Central memory CD4-positive, alpha-beta T cell (primary cell): Measurements from ENCODE around the gene AKR1C2.
"Not testable (repeated sequence)": the region's sequence is repeated elsewhere in the genome, so short reads cannot be mapped to it uniquely, and the experiment has no call there.

Experiments
- DNase-seq: peaks from one replicate; pipeline ENCODE4 v3.0.0; 2022

The AKR1C2 gene

GRCh38 chr10:4953405-4953804, 50.3 kb downstream of the AKR1C2 start:
- no peak for DNase-seq

DNA sequence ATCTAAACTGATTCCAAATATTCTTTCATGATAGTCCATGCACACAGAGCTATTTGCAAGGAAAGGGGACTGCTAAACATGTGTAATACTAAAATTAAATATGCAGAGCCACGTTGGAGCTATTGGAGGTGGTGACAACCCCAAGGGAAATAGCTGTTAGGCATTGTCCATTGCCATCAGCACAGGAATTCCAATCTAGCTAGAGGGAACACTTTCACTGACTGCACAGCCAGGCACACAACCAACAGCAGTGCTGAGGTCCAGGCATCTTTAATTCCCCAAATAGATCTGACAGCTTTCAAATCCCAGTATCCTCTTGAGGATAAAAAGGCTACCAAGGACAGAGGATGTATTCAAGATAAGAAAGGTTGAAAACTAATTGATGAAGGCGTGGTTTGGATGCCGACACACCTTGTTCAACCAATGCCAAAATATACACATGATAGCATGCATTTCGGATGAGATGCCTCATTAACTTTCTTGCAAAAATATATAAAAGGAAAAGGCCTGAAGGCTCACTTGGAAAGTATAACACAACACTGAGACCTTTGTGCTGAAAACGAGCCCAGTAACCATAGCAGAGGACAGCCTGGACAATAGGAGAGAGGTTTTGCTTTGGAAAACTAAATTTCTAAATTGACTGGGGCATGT, 52.0 kb downstream of the AKR1C2 start:
- DNase-seq: not testable (repeated sequence)

- DNase-seq: no peak
Observed at GRCh38 chr10:4947635-4948596, 55.7 kb downstream of the AKR1C2 start.

DNA sequence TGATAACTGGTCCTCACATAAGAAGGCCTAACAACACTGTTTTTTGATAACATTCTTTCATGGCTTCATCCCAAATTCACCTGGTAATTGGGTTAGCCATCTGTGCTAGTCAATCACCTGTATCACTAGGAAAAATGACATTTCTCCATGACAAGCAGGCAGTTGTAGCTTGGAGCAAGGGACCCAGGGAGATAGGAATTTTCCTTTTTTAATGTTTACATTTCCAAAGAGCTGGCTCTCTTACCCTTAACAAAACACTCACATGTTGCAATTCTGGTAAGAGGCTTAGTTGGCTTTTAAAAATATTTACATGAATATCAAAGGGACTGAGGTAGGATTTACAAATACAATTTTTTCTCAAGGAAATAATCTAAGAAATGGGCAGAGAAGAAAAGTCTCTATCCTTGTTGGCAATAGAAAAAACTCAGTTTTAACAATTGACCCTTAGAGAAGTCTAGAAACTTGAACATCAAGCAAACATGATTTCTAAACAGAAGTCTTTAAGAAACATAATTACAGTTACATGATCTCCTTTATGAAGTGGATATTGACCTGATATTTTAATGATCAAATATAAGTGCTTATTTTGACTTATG, 56.5 kb downstream of the AKR1C2 start:
- DNase-seq: no peak

GRCh38 chr10:4945766-4946717, 57.6 kb downstream of the AKR1C2 start:
- DNase-seq: no peak

- DNase-seq: no peak
Observed at GRCh38 chr10:4944841-4945240, 58.8 kb downstream of the AKR1C2 start.

DNA sequence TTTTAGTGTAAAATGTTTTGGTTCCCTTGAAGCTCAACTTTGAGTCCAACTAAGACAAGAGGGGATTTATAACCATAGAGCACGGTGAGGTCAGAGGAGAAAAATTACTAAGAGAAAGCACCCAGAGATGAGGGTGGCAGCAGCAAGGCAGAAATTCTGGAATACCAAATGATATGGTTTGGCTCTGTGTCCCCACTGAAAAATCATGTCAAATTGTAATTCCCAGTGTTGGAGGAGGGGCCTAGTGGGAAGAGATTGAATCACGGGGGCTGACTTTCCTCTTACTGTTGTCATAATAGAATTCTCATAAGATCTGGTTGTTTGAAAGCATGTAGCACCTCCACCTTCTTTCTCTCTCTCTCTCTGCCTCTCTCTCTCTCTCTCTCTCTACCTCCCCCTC, 59.8 kb downstream of the AKR1C2 start:
- no peak for DNase-seq

- DNase-seq: not testable (repeated sequence)
Observed at GRCh38 chr10:4943416-4943815, 60.2 kb downstream of the AKR1C2 start.

DNA sequence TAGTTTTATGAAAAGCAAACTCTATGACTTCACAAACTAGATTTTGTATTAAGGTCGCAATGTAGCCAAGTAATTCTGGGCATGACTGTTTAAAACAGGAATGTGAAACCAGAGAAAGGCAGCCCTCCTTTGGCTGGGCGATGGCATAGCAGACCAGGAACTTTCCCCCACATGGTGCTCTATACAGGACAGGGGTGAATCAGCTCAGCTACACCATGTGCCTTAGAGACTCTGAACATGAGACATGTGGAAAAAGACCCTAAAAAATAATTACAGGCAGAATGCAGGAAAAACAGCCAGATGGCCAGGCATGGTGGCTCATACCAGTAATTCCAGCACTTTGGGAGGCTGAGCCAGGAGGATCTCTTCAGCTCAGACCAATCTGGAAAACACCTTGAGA, 60.7 kb downstream of the AKR1C2 start:
- not testable (repeated sequence) for DNase-seq

- no peak for DNase-seq
Observed at GRCh38 chr10:4941540-4942330, 61.9 kb downstream of the AKR1C2 start.

DNA sequence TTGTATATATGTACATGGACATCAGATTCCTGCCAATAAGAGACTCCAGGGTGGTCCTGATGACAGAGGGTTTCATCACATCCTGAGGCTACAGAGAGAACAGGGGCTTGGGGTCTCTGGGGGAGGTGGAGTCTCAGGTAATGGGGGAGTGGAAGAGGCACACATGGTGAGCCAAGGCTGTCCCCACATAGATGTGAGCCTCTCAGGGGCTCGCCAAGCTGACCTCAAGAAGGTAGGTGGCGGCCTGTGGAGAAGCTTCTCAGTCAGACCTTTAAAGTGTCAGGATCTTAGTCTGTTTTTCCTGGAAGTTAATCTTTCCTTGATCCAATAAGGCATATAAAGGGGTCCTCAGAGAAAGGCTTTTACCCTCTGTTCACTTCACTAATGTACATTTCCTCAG, 62.7 kb downstream of the AKR1C2 start:
- DNase-seq: not testable (repeated sequence)

DNA sequence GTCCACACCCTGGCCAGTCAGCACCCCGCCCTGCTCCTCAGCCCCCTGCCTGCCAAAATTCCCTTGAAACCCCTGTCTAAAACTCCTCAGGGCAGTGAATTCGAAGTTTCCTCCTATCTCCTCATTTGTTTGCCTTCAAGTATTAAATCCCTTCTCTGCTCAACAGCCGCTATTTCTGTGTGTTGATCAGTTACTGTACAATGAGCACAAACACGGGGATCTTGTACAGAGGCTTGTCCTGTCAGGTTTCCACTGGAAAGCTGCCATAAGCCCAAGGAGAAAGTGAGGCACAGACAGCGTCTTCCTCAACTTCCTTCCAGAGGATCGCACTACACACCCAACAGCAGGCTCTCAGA, 63.6 kb downstream of the AKR1C2 start:
- DNase-seq: not testable (repeated sequence)

GRCh38 chr10:4939224-4940072, 64.2 kb downstream of the AKR1C2 start:
- DNase-seq: no peak
